Eye (tissue), 1 donor: Measurements from ENCODE around the gene ZNF579.

Source experiments
- DNase-seq: peaks from one replicate; pipeline ENCODE4 v3.0.0-alpha.2; 2015

ZNF579 gene

GRCh38 chr19:55611983-55612645, 31.5 kb upstream of the ZNF579 start:
- no peak for DNase-seq

- DNase-seq = no peak
These were observed 30.8 kb upstream of the ZNF579 start for GRCh38 chr19:55611300-55611982.

DNA sequence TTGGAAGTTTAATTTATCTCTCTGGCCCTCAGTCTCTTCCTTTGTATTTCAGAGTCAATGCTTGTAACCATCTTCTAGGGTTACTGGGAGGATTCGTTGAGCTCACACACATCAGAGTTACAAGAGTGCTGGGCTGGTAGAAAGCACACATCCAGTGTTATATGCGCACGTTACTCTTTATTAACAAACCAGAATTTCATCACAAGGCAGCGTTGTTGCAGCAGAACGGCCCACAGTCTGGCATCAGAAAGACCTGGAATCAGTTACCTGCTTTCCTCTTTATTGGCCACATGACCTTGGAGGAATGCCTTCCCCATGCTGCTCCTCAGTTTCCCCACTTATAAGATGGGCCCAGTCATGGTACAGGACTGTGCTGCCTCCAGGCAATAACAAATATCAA, 28.7 kb upstream of the ZNF579 start:
- DNase-seq = no peak

DNA sequence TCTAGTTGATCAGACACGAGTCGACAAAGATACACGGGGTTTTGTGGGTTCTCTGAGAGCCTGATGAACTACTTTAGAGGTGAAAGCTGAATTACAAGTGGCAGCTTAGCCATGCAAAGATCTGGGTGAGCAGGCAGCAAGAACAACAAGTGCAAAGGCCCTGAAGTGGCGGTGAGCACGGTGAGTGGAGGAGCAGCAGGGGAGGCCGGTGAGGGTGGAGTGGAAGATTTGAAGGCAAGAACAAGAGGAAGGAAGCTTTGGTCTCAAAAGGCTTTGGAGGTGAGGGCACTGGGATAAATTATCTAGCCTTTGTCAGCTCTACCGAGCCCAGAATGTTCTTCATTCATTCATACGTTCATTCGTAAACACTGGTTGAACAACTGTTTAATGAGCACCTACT, 26.2 kb upstream of the ZNF579 start:
- DNase-seq = no peak

DNA sequence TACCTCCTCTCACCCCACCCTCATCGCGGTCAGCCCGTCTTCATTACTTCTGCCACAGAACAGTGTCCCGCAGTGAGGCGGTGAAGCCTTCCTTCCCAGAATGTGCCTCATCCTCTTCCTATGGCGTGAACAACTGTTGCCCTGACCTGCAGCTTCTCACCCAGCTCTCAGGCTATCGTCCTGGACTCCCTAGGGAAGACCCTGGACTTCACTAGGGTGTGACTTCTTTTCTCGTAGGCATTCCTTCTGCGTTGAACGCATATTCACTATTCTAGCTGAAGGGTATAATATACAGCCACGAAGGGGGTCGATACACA, 25.8 kb upstream of the ZNF579 start:
- no peak for DNase-seq

DNA sequence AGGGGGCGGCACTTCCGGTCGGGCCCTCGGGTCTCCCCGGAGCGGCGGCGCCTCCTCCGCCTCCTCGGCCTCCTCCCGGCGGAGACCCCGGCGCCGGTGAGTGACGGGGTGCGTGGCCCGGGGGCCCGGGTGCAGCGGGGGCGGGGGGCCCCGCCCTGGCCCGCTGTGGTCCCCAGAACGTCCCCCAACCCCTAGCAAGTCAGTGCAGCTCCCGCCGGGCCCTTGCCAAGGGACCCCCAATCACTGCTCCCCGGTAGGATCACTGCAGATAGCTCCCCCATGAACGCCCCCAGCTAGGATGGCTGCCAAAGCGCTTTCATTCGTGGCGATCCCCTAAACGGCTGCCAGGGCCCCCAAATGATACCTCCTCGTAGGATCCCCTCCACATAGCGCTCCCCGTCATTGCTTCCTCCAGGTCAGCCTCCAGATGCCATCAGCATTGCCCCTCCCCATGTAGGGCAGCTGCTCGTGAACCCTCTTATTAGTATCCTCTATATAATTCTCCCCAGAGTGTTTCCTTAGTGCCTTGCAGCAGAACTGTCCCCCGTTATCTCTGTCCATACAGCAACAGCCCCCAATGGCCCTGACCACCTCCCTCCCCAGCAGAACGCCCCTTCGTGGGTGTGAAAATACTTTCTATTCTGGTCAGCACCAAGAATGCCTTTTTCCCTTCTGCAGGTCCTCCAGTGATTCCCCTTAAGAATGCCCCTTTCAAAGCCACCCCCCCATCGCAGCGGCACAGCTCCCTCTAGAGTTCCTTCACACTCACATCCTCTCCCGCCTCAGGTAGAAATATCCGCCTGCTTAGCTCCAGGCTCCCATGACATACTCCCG, 25.2 kb upstream of the ZNF579 start, which contains the start of gene ZNF865:
Gene ZNF865, plus strand, starts transcription at position 11 of the 834 bp plus-strand sequence. CDS start 7,972 bp downstream, outside the sequence.
- DNase-seq = peak; percentile 93

GRCh38 chr19:55605207-55605636, 24.6 kb upstream of the ZNF579 start:
- DNase-seq = peak; percentile 99

GRCh38 chr19:55603581-55604292, 23.1 kb upstream of the ZNF579 start:
- no peak for DNase-seq

- no peak for DNase-seq
These were observed 22.5 kb upstream of the ZNF579 start for GRCh38 chr19:55603115-55603514.

GRCh38 chr19:55602104-55603001, 21.7 kb upstream of the ZNF579 start:
- no peak for DNase-seq

DNA sequence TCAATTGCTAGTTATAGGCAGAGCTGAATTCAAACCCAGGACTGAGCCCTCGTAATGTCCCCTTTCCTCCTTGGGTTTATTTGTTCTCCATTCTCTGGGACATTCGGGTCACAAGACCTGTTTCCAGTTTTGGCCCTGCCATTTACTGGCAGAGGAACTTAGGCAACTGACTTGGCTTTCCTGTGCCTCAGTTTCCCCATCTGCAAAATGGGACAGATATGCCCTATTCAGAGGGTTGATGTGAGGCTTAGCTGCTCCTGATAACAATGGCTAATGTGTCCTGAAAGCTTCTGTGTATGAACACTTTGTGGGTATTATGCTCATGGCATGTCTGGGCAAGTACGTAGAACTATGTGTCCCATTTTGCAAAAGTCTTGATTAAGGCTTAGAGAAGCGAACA, 20.4 kb upstream of the ZNF579 start:
- no peak for DNase-seq

GRCh38 chr19:55600662-55601028, 20.0 kb upstream of the ZNF579 start:
- no peak for DNase-seq

DNA sequence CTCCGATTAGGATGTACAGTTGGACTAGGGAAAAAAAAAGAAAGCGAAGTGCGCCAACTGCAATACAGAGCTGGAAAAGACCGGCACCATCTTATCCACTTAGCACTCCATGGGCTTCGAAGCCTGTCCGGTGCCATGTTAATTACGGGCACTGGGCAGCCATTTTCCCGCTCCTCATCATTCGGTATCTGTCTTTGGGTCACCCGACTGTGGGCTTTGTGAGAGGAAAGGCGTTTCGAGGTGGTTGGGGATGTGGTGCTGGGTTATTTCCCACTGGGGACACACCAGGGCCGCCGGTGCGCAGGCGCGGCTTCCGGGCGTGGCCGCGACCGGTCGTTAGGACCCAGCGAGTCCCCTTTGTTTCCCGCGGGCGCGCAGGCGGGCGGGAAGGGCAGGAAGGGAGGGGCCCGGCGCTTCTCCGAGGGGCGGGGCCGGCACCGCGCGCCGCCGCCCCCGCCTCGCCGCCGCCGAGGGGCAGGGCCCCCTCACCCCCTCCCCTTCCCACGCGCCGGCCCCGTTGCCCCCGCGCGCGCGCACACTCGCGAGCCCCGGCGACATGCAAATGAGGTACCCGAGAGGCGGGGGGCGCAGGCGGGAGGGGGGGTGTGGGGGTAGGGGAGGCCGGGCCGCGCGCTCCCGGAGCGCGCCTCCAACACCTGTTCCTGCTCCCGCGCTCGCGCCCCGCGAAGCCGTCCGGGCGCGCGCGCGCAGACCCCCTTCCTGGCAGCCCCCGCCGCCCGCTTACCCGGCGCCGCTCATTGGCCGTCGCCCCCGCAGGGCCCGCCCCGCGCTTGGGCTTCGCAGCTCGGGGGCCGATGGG, 19.4 kb upstream of the ZNF579 start, which contains the start of gene ZNF524:
Gene ZNF524, plus strand, starts transcription at position 447 of the 820 bp plus-strand sequence. CDS start 1,825 bp downstream, outside the sequence.
- DNase-seq = peak; percentile 94

- peak; percentile 100 for DNase-seq
These were observed 18.8 kb upstream of the ZNF579 start, which contains the start of gene FIZ1 for GRCh38 chr19:55599468-55599841. FIZ1 (minus strand) TSS chr19:55599517; CDS start chr19:55597865, 1,652 bp downstream.

DNA sequence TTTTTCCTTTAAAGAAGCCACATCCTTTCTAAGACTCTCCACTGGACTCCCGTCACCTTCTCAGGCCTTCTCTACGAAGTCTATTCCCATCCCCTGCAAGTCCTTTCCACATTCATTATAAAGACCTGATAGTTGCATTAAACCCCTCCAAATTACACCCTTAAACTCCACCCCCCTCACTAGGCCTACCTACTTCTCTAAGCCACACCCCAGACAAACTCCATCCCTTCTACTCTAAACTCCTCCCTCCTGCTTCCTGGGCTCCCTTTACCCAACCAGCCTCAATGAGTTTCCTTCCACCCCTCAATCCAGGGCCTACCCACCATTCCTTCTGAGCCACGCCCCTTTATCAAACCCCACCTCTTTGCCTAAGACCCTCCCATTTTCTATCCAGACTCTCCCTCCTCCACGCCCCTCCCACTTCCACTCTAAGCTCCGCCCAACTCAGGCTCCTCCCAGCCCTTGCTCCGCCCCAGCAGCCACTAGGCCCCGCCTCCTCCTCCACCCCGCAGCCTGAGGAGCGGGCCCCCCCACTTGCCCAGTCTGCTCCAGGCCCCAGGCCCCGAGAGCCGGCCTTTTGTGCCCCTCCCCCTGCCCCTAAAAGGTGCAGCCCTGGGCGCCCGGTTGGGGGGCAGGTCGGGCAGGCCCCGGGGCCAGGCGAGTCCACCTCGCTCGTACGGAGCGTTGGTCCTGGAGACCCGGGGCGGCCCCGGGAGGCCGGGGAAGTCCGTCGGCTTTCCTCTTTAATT, 18.2 kb upstream of the ZNF579 start:
- peak; percentile 98 for DNase-seq

DNA sequence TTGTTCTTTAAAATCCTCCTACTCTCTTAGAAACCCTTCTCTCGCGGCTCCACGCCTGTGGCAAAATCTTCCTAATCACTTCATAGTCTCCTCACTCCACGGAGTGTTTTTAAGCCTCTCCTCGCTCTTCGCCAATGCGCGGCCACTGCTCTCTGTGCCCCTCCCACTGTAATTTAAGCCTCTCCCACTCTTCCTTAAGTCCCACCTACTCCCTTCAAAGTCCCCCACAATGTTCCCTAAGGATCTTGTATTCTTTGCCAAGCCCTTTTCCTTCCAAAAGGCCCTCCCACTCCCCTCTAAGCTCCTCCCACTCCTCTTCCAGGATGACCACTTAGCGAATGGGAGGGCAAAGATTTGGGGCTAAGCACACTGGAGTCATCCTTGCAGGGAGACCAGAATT, 17.4 kb upstream of the ZNF579 start:
- DNase-seq = no peak

GRCh38 chr19:55597501-55597921, 16.9 kb upstream of the ZNF579 start:
- no peak for DNase-seq

- no peak for DNase-seq
These were observed 15.7 kb upstream of the ZNF579 start for GRCh38 chr19:55596304-55596703.

DNA sequence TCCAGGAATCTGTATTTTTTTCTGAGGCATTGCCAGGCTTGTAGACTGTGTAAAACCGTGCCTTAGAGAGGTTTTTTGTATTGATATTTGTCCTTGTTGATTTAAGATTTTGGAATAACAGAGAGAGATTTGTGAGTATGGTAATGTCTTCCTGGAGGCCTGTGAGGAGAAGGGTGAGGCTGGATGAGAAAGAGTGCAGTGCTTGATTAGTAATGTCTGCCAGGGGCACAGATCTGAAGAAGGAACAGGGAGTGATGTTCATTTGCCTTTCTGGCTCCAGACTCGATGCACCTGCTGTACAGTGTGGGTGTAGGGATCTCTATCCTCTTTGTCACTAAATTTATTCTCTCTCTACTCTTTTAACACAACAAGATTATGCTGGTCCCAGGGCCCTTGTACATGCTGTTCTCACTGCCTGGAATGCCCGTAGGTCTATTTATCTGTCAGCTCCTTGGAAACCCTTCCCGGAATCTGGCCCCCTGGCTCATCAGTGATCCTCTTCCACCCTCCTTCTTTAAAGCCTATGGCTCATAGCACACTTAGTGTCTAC, 14.4 kb upstream of the ZNF579 start:
- no peak for DNase-seq
